Calu3 (cell line): ENCODE data around the gene SSU72. TPM values are rescaled to one million over a fixed set of nuclear protein-coding genes. Genes with fewer than 3 reads are reported as not detected.

Experiments
- BruUV-seq: library from RNA; stranded (reverse); fragments of 400-500 nt; replicated peaks from 2 replicates; lab custom pipeline; 2021; lab: Mats Ljungman, UMichigan
- CTCF ChIA-PET: fragments of 300-600 bp; sonication (Branson Sonifier 250); formaldehyde crosslinking; loops from one replicate; lab custom pipeline; 2022; ENCODE audit warnings: antibody characterized with exemption; lab: Charles Lee
- DNase-seq: peaks from one replicate; pipeline ENCODE4 v3.0.0; 2022
- H3K27ac Mint-ChIP-seq: one replicate; pipeline ENCODE4 v1.8.0; 2022; ENCODE audit warnings: mixed read lengths; ENCODE audit not compliant: unreplicated experiment
- H3K27me3 Mint-ChIP-seq: one replicate; pipeline ENCODE4 v1.8.0; 2022; ENCODE audit warnings: mixed read lengths; ENCODE audit not compliant: unreplicated experiment
- H3K36me3 Mint-ChIP-seq: one replicate; pipeline ENCODE4 v1.8.0; 2022; ENCODE audit warnings: mild to moderate bottlenecking, moderate library complexity, mixed read lengths; ENCODE audit not compliant: insufficient read depth, unreplicated experiment
- H3K4me1 Mint-ChIP-seq: one replicate; pipeline ENCODE4 v1.8.0; 2022; ENCODE audit warnings: mild to moderate bottlenecking, low read depth, mixed read lengths; ENCODE audit not compliant: unreplicated experiment
- H3K4me3 Mint-ChIP-seq: one replicate; pipeline ENCODE4 v1.8.0; 2022; ENCODE audit warnings: mild to moderate bottlenecking, low read depth, moderate library complexity, mixed read lengths; ENCODE audit not compliant: unreplicated experiment
- H3K9me3 Mint-ChIP-seq: one replicate; pipeline ENCODE4 v1.8.0; 2022; ENCODE audit warnings: low read depth, mixed read lengths; ENCODE audit not compliant: unreplicated experiment
- CTCF ChIP-seq: fragments of 200-600 bp; IDR thresholded peaks from one replicate; pipeline ENCODE4 v1.8.0; 2022; ENCODE audit warnings: antibody characterized with exemption; ENCODE audit not compliant: unreplicated experiment
- intact Hi-C: fragments of 100-400 bp; cut with micrococcal nuclease; formaldehyde crosslinking; loops from one replicate; pipeline ENCODE4 v1.10.0; 2022; ENCODE audit not compliant: unreplicated experiment
- total RNA-seq: library from RNA; stranded (reverse); gene quantifications from 2 replicates; pipeline ENCODE4 v1.2.3, GENCODE V29; 2022

The SSU72 gene
- total RNA-seq, 1 experiment from 2014 or later: 105 TPM

GRCh38 chr1:1618396-1619068 lies 43.9 kb upstream of the SSU72 start:
- H3K4me3 Mint-ChIP-seq: no peak overlapping the region
- H3K36me3 Mint-ChIP-seq: peaks cover 27% of the 10 kb centered on the region
- no peak overlapping the region for H3K27ac Mint-ChIP-seq
- CTCF ChIA-PET: no interaction called here
- intact Hi-C loops: no loop called here
- DNase-seq: no peak
- no peak for TF ChIP-seq CTCF
- H3K27me3 Mint-ChIP-seq: no peaks in the 10 kb centered on the region
- peaks cover 13% of the 10 kb centered on the region for H3K4me1 Mint-ChIP-seq
- no peaks in the 10 kb centered on the region for H3K9me3 Mint-ChIP-seq
- BruUV-seq: no TSS peak

- intact Hi-C loops: no loop called here
- no TSS peak for BruUV-seq
- CTCF ChIA-PET: no interaction called here
- no peak for DNase-seq
- no peak overlapping the region for H3K4me3 Mint-ChIP-seq
- no peak for TF ChIP-seq CTCF
- H3K4me1 Mint-ChIP-seq: peaks cover 16% of the 10 kb centered on the region
- H3K9me3 Mint-ChIP-seq: no peaks in the 10 kb centered on the region
- H3K27ac Mint-ChIP-seq: no peak overlapping the region
- no peaks in the 10 kb centered on the region for H3K27me3 Mint-ChIP-seq
- peaks cover 27% of the 10 kb centered on the region for H3K36me3 Mint-ChIP-seq
Measured at GRCh38 chr1:1617925-1618324, 43.3 kb upstream of the SSU72 start.

DNA sequence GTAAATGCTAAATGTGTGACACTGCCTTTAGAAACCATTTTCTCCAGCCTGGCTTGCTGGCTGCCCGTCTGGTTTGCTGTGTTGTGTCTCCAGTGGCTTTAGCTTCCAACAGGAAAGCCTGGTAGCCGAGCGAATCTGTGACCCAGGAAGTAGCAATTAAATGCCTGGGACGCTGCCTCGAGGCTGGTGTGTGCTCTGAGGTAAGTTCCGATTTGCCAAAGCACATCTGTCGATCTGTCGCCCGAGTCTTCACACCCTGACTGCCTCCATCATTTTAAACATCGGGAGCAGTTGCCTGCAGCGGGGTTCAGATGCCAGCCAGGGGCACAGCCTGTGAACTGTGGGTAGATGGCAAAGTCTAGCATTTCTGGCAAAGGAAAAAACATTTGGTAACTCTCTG lies 42.9 kb upstream of the SSU72 start:
- intact Hi-C loops: no loop called here
- BruUV-seq: TSS peak; percentile 78
- DNase-seq: no peak
- Mint-ChIP-seq H3K27me3 (no peaks in the 10 kb centered on the region), H3K9me3 (no peaks in the 10 kb centered on the region), H3K27ac (no peak overlapping the region), H3K4me1 (peaks cover 16% of the 10 kb centered on the region), H3K36me3 (peaks cover 27% of the 10 kb centered on the region), H3K4me3 (peak overlapping the region; percentile 87)
- CTCF ChIA-PET: no interaction called here
- TF ChIP-seq CTCF: no peak

DNA sequence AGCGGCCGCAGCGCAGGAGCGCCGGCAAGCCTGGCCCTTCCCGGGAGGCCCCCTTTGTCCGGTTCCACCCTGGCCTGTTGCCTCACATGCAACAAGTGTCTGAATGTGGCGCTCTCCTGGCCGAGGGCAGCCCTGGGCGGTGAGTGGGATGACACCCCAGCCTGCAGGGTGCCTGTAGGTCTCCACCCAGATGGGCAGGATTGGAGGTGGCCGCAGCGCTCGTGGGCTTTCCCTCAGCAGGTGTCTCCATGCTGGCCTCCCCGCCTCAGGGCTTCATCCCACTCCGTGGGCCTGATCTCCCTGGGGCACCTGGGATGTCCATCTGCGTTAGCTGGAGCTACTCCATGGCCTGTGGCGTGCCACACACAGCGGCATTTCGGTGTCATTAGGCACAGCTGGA lies 42.2 kb upstream of the SSU72 start:
- TF ChIP-seq CTCF: no peak
- CTCF ChIA-PET: no interaction called here

More for the DNA sequence above, 42.2 kb upstream of the SSU72 start:
- intact Hi-C loops: no loop called here
- Mint-ChIP-seq H3K4me3 (peak overlapping the region; percentile 87), H3K9me3 (no peaks in the 10 kb centered on the region), H3K4me1 (peaks cover 16% of the 10 kb centered on the region), H3K36me3 (peaks cover 27% of the 10 kb centered on the region), H3K27me3 (no peaks in the 10 kb centered on the region), H3K27ac (no peak overlapping the region)
- no TSS peak for BruUV-seq
- no peak for DNase-seq
